Renal cortex interstitium (tissue), 11 donors: ENCODE results near the gene CCNF. TPM values are rescaled to one million over a fixed set of nuclear protein-coding genes. Genes with fewer than 3 reads are reported as not detected.

Source experiments
- DNase-seq, 11 donors: peaks; one replicate each; pipeline ENCODE4 v3.0.0-alpha.2; 2013; ENCODE audit warnings: low read depth in 9 of 11, low spot score in 4 of 11; ENCODE audit errors: extremely low read depth in 1 of 11
- polyA plus RNA-seq, 3 donors: library from polyadenylated mRNA; unstranded; fragments of 120-200 nt; gene quantifications; one replicate each; pipeline ENCODE4 v1.2.1, GENCODE V29; 2013; ENCODE audit not compliant: insufficient read length in 3 of 3

Gene CCNF
- polyA plus RNA-seq, 3 donors, result 9.5 to 14.0 (median 11.9) TPM

- DNase-seq, result no peak
Observed at GRCh38 chr16:2450535-2450934, 21.3 kb downstream of the CCNF start.

- DNase-seq, result no peak
Observed at GRCh38 chr16:2450975-2451381, 21.7 kb downstream of the CCNF start.

- no peak for DNase-seq
Observed at GRCh38 chr16:2451851-2452320, 22.6 kb downstream of the CCNF start.

GRCh38 chr16:2452650-2453049 lies 23.4 kb downstream of the CCNF start:
- no peak for DNase-seq

GRCh38 chr16:2455081-2455845 lies 26.0 kb downstream of the CCNF start:
- no peak for DNase-seq

- DNase-seq, result no peak
Observed at GRCh38 chr16:2456551-2457153, 27.4 kb downstream of the CCNF start.

GRCh38 chr16:2457267-2457666 lies 28.0 kb downstream of the CCNF start:
- no peak for DNase-seq

GRCh38 chr16:2457946-2458345 lies 28.7 kb downstream of the CCNF start:
- no peak for DNase-seq

- no peak for DNase-seq
Observed at GRCh38 chr16:2458887-2459646, 29.8 kb downstream of the CCNF start.

- peak; percentile 78 to 96 (median 90) for DNase-seq
Observed at GRCh38 chr16:2459647-2460390, 30.6 kb downstream of the CCNF start, which contains the start of gene TEDC2. TEDC2 (plus strand) TSS chr16:2460109; CDS start chr16:2460145, 36 bp downstream.

- no peak for DNase-seq
Observed at GRCh38 chr16:2460391-2460713, 31.1 kb downstream of the CCNF start.

GRCh38 chr16:2460916-2461315 lies 31.7 kb downstream of the CCNF start:
- no peak for DNase-seq

GRCh38 chr16:2462031-2462866 lies 33.0 kb downstream of the CCNF start:
- DNase-seq, result no peak

- DNase-seq, result no peak
Observed at GRCh38 chr16:2464333-2464732, 35.1 kb downstream of the CCNF start.

GRCh38 chr16:2465653-2466415 lies 36.6 kb downstream of the CCNF start:
- DNase-seq, result no peak

- DNase-seq, result no peak
Observed at GRCh38 chr16:2466667-2467527, 37.6 kb downstream of the CCNF start.
